ENCODE results near the gene HNRNPA1.

Gene HNRNPA1

DNA sequence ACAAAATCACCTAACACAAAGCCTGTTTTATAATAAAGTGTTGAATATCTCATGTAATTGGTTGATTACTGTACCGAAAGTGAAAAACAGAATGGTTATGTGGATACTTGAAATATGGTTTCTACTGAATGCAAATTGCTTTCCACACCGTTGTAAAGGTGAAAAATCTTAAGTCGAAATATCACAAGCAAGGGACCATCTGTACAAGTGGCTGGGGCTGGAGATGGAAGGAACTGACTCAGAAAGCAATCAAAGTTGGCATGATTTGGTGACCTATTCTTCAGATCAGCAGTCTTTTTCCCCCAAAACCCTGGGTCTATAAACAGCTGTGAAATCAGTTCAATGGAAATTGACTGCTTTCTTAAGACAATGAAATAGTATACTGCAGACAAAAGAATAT lies 4.2 kb upstream of the HNRNPA1 start:
- DNase-seq (ENCODE audit: low spot score) = no peak

DNA sequence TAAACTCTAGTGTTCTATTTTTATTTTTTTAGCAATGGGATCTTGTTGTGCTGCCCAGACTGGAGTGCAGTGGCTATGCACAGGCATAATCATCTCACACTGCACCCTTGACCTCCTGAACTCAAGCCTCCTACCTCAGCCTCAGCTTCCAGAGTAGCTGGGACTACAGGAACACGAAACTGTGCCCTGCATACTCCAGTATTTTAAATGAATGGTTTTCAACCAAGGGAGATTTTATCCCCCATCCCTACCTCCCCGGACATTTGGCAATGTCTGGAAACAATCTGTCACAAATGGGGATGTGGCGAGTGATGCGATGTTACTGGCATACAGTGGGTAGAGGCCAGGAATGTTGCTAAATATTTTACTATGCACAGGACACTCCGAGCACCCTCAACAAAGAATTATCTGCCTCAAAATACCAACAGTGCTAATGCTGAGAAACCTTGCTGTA lies 2.7 kb upstream of the HNRNPA1 start:
- DNase-seq (ENCODE audit: low spot score) = no peak

DNA sequence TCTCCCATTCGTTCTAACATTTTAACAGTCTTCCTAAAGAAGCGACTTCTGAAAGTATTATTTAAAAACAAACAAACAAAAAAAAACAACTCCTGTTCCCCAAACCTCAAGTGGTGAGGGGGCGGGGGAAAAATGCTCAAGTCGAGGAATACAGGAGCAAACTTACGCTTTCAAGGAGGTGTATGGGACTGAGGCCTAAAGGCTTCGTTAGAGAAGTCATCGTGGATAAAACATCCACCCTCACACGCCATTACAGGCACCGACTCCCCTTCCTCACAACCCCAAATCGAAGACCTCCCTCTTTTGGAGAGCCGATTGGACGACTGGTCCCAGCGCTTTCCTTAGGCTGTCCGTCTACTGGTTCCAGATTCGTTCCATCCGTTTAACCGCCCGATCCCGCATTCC lies 1.3 kb upstream of the HNRNPA1 start:
- DNase-seq (ENCODE audit: low spot score) = no peak

DNA sequence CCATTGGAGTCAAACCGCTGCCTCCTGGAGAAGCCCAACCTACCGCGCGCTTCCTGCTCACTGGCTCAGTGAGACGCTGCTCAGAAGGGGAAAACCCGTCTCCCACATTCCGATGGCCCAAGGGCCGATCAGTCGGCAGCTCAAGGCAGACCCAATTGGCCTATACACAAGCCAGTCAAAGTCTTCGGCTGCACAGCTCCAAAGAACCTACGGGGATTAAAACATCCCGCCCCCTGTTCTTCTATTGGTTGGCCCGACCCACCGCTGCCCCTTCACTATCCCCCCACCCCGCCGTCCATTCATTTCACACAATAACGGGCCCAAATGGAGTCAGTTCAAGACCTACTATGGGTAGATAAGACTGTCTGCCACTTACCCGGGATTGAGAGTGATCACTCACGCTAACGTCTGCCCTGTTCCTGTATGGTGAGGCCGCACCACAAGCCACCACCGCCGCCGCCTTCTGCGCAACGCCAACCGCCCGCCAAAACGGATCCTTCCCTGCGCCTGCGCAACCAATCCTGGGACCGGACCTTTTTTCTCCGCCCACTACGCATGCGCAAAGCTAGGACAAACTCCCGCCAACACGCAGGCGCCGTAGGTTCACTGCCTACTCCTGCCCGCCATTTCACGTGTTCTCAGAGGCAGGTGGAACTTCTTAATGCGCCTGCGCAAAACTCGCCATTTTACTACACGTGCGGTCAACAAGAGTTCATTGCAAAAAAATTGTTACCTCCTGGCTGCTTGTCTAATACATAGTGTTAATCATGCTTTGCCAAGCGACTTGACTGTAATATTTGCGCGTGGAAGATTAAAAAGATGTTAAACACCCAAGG lies 676 bp upstream of the HNRNPA1 start, which contains the start of gene CBX5:
CBX5 (minus strand) TSS at position 491 of the 836 bp plus-strand sequence. CDS start 22,472 bp downstream, outside the sequence.
- peak; percentile 100 for DNase-seq (ENCODE audit: low spot score)

DNA sequence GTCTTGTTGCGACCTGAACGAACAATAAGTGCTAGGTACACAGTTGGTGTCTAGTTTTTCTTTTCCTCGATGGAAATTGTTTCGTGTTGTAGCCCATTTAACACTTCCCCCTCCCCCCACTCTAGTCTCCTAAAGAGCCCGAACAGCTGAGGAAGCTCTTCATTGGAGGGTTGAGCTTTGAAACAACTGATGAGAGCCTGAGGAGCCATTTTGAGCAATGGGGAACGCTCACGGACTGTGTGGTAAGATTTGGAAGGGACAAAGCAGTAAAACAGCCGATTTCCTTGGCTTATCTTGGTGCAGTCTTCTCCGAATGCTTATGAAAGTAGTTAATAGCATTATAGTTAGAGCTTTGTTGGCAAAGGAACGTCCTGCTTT lies 724 bp downstream of the HNRNPA1 start:
- peak; percentile 41 for DNase-seq (ENCODE audit: low spot score)

DNA sequence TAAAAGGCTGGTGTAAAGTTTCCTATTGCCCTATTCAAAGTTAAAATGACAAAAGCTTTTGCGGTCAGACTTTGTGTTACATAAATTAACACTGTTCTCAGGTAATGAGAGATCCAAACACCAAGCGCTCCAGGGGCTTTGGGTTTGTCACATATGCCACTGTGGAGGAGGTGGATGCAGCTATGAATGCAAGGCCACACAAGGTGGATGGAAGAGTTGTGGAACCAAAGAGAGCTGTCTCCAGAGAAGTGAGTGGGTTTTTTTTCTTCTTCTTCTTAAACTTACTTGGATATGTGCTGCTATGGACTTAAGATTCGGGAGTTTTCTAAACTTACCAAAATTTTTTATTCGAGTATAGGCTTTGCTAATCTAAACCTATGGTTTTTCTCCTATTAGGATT lies 1.2 kb downstream of the HNRNPA1 start:
- peak; percentile 30 for DNase-seq (ENCODE audit: low spot score)

DNA sequence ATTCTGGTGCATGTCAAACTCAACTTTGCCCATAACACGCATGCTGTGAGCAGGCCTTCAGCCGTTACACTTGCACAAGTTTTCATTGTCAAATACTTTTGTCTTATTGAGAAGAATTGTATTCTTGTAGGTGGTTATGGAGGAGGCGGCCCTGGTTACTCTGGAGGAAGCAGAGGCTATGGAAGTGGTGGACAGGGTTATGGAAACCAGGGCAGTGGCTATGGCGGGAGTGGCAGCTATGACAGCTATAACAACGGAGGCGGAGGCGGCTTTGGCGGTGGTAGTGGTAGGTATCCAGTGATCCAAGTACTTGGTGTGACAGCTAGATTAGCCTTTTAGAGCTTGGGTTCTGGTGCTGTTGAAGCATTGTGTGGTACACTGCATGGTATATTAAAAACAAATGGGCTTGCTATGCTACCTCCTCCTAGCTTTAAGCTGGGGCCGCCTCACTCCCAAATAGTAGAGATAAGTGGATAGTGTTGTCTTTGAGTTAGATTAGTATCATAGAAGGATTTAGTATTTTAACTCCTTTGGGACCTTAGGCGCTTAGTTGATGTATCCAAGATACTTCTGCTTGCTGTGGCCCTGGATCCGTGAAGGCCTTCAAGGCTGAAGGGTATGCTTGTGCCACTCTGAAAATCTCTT lies 2.5 kb downstream of the HNRNPA1 start:
- DNase-seq (ENCODE audit: low spot score) = peak; percentile 40

DNA sequence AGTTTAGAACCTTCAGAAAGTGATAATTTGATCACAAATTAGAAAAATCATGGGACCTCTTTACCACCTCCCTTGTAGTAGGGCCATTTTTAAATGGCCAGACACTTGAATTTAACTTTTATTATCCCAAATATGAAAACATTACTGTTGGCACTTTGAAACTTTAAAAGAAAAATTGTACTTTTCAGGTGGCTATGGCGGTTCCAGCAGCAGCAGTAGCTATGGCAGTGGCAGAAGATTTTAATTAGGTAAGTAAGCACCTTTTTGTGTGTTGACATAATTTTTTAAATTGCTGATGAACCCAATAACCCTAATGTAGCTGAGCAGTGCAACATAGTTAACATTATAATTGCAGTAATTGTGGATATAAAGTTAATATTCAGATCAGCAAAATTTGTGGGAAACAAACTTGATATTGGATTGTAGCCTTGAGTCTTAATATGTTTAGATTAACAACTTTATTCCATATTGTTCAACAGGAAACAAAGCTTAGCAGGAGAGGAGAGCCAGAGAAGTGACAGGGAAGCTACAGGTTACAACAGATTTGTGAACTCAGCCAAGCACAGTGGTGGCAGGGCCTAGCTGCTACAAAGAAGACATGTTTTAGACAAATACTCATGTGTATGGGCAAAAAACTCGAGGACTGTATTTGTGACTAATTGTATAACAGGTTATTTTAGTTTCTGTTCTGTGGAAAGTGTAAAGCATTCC lies 3.7 kb downstream of the HNRNPA1 start:
- peak; percentile 25 for DNase-seq (ENCODE audit: low spot score)

DNA sequence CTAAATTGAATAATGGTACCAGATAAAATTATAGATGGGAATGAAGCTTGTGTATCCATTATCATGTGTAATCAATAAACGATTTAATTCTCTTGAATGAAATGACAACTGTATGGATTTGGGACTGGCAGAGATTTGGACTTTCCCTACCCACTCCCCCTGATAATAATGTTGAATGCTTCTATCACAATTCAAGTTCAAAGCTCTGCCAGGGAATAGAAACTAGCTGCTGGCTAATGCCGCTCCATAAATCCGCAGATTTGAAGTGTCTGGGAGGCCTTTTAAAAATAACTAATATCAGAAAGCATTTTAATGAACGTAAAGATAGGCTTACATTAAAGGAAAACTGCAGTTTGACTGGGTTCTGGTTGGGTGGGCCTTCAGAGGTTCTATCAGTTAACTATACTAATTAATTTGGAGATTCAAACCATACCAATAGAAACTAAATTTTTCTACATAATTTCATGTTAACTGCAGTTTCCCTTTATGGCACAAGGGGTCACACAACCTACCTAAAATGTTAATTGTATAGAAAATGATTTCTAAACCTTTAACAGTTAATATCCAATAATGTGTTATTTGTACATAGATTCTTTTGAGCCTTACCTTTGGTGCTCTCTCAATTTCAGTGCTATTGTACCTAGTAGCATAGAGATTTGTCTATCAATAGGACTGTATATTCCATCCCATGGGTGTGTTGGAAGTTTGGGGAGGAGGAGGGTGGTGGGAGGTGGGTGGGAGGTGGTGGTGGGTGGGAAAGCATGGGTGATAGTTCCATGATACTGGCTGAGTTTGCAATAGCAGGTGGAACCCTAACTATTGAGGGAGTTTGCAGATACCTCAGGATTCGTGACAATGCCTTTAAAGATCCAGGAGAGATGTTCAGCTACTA lies 4.9 kb downstream of the HNRNPA1 start:
- DNase-seq (ENCODE audit: low spot score) = peak; percentile 55

DNA sequence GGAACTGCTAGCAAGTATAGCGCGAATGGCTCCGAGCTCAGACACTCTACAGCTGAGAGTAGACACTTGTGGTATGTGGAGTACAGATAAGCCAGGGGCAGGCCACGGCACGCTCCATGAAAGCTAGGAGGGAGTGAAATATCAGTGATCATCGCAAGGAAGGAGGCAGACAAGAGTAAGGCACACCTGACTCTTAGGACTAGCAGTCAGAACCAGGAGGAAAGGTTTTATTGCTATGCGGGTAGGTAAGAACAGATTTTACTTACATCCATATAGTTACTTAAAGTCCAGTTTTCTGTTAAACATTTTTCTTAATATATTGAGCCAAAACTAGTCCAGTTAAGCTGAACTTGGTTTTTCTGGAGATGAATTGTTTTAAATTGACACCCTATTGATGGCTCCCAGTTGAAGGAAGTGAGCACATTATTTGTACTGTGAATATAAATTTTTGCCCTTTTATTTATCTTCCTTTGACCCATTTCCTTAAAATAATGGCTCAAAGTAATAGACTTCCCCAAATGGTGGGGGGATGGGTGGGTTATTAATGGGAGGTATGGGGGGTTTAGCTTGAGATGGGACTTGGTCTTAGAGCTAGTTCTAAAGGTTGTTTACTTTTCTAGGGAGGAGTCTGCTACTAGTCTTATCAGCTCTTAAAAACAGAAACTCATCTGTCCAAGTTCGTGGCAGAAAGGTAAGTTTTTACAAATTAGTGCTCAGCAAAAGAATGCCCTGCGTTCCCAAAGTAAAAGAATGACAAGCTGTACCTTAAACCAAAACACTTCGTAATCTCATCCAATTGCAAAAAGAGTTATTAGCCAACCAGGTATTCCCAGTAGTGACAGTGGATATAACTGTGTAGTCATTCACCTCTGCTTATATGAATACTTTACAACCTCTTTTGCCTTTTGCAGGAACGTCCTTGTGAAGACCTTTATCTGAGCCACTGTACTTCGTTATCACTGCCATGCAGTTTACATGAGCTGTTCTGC lies 5.8 kb downstream of the HNRNPA1 start:
- DNase-seq (ENCODE audit: low spot score) = peak; percentile 83

DNA sequence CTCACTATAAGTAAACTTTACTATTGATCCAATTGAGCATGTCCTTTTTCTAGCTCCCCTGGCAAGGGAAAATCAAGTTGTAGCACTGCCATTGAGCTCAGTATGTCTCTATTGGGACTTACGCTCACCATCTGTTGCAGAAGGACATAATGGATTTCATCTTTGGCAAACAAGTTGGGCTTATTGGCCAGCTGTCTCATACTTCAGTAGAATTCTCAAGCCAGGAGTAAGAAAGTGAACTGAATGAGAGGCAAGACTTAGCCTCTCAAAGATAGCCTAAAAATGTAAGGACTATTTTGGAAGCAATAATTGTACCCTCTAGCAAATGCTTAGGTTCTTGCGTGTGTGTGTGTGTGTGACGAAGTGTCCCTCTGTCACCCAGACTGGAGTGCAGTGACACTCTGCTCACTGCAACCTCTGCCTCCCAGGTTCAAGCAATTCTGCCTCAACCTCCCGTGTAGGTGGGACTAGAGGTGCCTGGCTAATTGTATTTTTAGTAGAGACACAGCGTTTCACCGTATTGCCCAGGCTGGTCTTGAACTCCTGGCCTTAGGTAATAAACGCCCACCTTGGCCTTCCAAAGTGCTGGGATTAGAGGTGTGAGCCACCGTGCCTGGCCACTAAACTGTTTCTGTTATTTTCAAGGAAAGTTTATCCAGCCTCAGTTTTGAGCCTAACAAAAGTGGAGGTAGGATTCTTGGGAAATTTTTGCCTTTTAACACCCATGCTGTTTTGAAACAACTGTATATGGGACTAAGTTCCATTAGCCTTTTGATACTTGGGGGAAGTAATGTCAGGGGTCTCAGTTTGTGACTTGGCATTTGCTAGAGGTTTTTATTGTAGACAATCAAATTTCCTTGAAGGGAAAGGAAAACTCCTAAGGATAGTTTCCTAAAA lies 7.0 kb downstream of the HNRNPA1 start:
- DNase-seq (ENCODE audit: low spot score) = peak; percentile 56

DNA sequence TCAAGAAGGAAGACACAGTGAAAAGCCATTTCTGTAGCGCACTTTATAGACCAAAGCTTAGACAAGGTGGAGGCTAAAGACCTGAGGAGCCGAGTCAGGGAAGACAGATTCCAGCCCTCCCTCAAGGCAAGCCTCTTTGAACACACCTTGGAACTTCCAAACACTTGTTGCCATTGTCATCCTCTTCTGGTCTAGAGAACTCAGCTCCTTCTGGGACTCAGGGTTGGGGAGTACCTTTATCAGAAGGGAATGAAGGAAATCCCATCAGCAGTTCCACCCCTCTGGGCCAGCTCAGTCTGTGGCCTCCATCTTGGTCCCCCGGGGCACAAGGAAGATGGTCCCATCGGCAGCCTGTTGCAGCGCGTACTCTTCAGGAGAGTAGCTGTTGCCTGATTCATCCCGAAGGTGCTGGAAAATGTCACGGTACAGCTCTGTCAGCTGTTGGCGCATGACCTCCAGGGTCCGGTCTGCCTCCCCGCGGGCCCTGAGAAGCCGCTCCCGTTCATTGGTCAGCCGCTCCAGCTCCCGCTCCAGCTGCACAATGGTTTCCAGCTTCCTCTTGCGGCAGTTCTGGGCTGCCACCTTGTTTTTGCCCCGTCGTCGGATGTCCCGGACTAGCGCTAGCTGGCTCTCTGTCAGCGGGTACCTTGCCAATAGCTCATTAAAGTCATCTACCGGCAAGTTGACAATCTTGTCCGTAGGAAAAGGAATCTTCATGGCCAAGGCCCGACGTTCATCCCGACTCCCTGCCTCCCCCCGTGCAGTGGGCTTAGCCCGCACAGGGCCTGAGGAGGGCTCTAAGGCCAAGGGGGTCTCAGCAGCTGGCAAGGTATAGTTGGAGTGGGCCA lies 11.8 kb downstream of the HNRNPA1 start:
- peak; percentile 48 for DNase-seq (ENCODE audit: low spot score)

DNA sequence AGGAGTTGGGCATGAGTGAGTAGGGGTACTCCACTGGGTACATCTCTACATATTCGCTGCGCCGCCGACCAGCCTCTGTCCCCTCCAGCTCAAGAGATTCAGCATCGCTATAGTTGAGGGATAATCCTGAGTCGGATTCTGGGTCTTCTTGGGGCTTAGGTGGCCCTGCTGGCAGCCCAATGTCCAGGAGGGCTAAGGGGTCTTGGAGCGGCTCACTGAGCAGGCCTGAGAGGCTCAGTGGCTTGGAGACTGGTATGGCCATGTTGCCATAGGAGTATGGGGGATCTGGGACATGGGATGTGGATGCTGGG lies 12.4 kb downstream of the HNRNPA1 start:
- DNase-seq (ENCODE audit: low spot score) = peak; percentile 5

DNA sequence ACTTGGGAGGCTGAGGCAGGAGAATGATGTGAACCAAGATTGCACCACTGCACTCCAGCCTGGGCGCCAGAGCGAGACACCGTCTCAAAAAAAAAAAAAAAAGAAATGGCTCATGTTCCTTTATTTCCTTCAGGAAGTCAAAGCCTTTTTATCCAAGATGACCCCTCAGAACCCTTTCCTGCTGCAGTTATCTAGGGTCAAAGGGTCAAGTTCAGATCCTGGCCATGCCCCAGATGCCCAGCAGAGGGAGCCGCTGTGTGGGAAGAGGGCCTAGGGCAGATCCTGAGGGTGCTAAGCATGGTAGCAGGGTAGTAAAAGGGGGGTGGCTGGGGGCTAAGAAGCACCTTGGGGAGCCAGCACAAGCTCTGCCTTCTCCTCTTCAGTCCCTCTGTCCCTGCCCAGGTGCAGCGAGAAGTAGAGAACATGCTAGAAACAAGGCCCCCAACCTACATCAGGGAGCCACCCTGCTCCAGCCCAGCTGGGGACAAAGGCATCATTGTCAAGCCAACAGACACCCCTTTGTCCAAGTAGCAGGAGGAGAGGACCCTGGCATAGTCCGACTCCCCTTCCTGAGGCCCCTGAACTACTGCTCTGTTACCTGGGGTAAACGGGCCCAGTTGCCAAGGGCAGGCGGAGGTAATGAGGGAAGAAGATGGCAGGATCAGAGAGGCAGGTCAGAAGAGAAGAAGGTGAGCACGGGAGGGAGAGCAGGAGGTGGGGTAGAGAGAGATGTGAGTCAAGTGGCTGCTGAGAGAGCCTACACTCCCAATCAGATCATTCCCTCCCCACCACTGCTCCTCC lies 13.8 kb downstream of the HNRNPA1 start:
- DNase-seq (ENCODE audit: low spot score) = peak; percentile 90

DNA sequence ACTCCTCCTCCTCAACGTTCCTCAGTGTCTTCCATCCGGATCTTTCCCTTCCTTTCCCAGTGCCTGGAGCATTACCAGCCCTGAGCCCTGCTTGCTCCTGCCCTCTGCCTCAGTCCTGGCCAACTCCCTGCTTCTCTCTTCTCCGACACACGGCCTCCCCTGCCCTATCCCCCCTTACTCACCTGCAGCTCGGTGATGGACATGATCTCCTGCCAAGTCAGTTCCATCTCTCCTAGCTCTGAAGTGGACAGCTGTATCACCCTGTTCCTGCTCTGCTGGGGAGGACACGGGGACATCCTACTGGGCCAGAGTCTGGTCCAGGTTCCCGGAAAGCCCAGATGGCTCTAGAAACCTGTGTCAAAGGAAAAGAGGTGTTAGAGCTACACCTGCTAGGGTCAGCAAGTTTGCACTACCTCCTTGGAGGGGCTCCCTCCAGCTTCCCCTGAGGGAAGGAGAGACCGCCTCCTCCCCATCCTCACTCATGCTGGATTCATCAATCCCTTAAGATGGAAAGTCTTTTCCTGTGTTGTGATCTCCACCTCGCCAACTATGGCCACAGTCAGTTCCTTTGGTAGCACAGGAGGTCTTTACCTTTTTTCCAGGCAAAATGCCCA lies 14.5 kb downstream of the HNRNPA1 start:
- peak; percentile 73 for DNase-seq (ENCODE audit: low spot score)

DNA sequence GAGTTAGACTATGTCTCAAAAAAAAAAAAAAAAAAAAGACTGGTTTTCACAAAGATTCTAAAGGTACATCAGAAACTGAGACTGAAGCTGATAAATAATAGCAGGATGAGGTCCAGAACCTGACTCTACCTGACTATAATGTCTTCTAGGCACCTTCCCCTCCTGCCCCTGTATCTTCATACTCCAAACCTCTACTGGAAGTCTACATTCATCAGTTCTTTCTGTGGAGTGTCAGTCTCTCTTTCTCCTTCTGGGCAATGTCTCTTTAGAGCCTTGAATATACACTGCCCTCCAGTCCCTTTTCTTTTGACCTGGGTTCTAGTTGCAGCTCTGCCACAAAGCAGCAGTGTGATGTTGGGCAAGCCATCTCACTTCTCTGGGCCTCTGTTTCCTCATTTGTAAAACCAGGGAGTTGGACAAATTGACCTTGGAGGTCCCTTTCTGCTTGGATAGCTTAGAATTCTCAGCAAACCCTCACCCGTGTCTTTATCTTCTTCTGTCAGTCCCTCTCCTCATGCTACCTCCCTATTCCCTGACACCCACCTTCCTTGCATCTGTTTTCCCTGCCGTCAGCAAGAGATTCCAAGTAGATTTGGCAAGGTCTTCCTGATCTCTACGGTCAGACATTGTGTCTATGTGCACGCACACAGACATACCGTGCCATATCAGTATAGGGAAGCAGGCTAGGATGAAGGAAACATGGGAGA lies 16.0 kb downstream of the HNRNPA1 start:
- DNase-seq (ENCODE audit: low spot score) = peak; percentile 77

DNA sequence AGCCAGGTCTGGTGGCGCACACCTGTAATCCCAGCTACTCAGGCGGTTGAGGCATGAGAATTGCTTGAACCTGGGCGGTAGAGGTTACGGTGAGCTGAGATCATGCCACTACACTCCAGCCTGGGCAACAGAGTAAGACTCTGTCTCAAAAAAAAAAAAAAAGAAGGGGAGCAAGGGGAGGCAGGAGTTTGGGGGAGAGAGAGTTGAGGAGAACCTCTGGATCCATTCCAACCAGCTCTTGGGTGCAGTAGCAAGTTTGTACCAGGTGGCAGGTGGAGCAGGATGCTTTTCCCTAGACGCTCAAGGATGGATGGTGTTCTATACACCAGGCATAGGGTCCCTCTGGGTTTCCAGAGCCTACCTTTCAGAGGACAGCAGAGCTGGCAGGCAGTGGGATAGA lies 18.4 kb downstream of the HNRNPA1 start:
- peak; percentile 88 for DNase-seq (ENCODE audit: low spot score)

Data from hematopoietic multipotent progenitor cell treated with erythropoietin and hydrocortisone succinate and interleukin-3 and kit ligand, for 17 days (in vitro differentiated cells).